ENCODE results near the gene GNG3. TPM values are rescaled to one million over a fixed set of nuclear protein-coding genes. Genes with fewer than 3 reads are reported as not detected.

The GNG3 gene
- total and polyA plus RNA-seq, 2 experiments from 2014 or later: 2.1 to 7.2 TPM

GRCh38 chr11:62712276-62712812, 4.9 kb downstream of the GNG3 start:
- H3K27me3 Mint-ChIP-seq (ENCODE audit: insufficient read depth, low read depth, poor library complexity): peaks cover 17% of the 10 kb centered on the region

More at GRCh38 chr11:62712276-62712812, 4.9 kb downstream of the GNG3 start:
- no peak overlapping the region for H3K27ac ChIP-seq (ENCODE audit: low read depth)
- peaks cover 28% of the 10 kb centered on the region for H3K4me1 ChIP-seq (ENCODE audit: insufficient read depth)
- peaks cover 62% of the 10 kb centered on the region for H3F3A ChIP-seq (replicated peaks; ENCODE audit: low read depth)
- peaks cover 13% of the 10 kb centered on the region; the same call in 1 of the 2 replicates for H3K79me2 ChIP-seq (replicated peaks; ENCODE audit: insufficient read depth)
- peaks cover 12% of the 10 kb centered on the region for H4K20me1 ChIP-seq (replicated peaks; ENCODE audit: insufficient read depth)
- Mint-ChIP-seq H3K4me1 (peaks cover 68% of the 10 kb centered on the region), H3K9me3 (no peaks in the 10 kb centered on the region), H3K4me3 (no peak overlapping the region), H3K36me3 (ENCODE audit: low read depth) (peaks cover 71% of the 10 kb centered on the region), H3K27ac (peak overlapping the region; percentile 40)
- H3K27me3 ChIP-seq (ENCODE audit: insufficient read depth): no peaks in the 10 kb centered on the region
- peaks cover 56% of the 10 kb centered on the region for H3K36me3 ChIP-seq (ENCODE audit: insufficient read depth)
- no peaks in the 10 kb centered on the region for H3K9me2 ChIP-seq (ENCODE audit: insufficient read depth)
- H2AFZ ChIP-seq: no peak overlapping the region
- TF ChIP-seq REST (IDR thresholded peaks at IDR 0.05; ENCODE audit: unreplicated experiment) (no peak), ZNF114 (CRISPR knock-in tag; IDR thresholded peaks at IDR 0.05) (no peak), EZH2 (IDR thresholded peaks at IDR 0.05; ENCODE audit: low read depth, unreplicated experiment) (no peak), ETS1 (IDR thresholded peaks at IDR 0.05) (no peak), POLR2AphosphoS5 (IDR thresholded peaks at IDR 0.05; ENCODE audit: low read depth) (no peak), EZH2phosphoT487 (IDR thresholded peaks at IDR 0.05; ENCODE audit: unreplicated experiment) (no peak), CREB1 (CRISPR knock-in tag; IDR thresholded peaks at IDR 0.05; ENCODE audit: low read depth) (no peak), JUNB (IDR thresholded peaks at IDR 0.05; ENCODE audit: unreplicated experiment) (no peak), ZNF331 (CRISPR knock-in tag; IDR thresholded peaks at IDR 0.05; ENCODE audit: low read depth) (no peak), CTCF (conservative IDR thresholded peaks at IDR 0.05; ENCODE audit: low read depth in 2 of 2) (no peak), ZNF462 (CRISPR knock-in tag; IDR thresholded peaks at IDR 0.05) (no peak), NANOG (IDR thresholded peaks at IDR 0.05; ENCODE audit: borderline replicate concordance) (no peak), STAT1 (IDR thresholded peaks at IDR 0.05; ENCODE audit: unreplicated experiment) (no peak)
- H3K4me3 ChIP-seq: no peak overlapping the region
- DNase-seq (ENCODE audit: low spot score) (no peak), ATAC-seq (no peak)
- H3K4me2 ChIP-seq: no peak overlapping the region

Data from GM23338 (cell line).